Smooth muscle cell (in vitro differentiated cells): Measurements from ENCODE around the gene CBFB. TPM values are rescaled to one million over a fixed set of nuclear protein-coding genes. Genes with fewer than 3 reads are reported as not detected.
A peak's percentile ranks its signal among the peaks of the same experiment; 100 is the strongest.

Experiments used
- DNase-seq: peaks from one replicate; lab custom pipeline; 2025; ENCODE audit not compliant: unreplicated experiment; lab: John Stamatoyannopoulos, UW
- H2AFZ ChIP-seq: fragments of 200-600 bp; sonication (generic); 2 replicates; pipeline ENCODE4 v1.6.0; 2016; ENCODE audit warnings: antibody characterized with exemption, low read depth, mild to moderate bottlenecking
- H3F3A ChIP-seq: fragments of 200-600 bp; sonication (generic); 2 replicates; pipeline ENCODE4 v1.6.0; 2017; ENCODE audit warnings: antibody characterized with exemption, low read depth
- H3K27ac ChIP-seq: fragments of 200-600 bp; sonication (generic); 2 replicates; pipeline ENCODE4 v1.5.1; 2016; ENCODE audit warnings: low read depth, mild to moderate bottlenecking
- H3K27me3 ChIP-seq: fragments of 200-600 bp; sonication (generic); 2 replicates; pipeline ENCODE4 v1.6.1; 2016; ENCODE audit warnings: low read depth, mild to moderate bottlenecking
- H3K36me3 ChIP-seq: fragments of 200-600 bp; sonication (generic); 2 replicates; pipeline ENCODE4 v1.5.1; 2016; ENCODE audit warnings: low read depth
- H3K4me1 ChIP-seq: fragments of 200-600 bp; sonication (generic); 2 replicates; pipeline ENCODE4 v1.5.1; 2016; ENCODE audit warnings: low read depth
- H3K4me2 ChIP-seq: fragments of 200-600 bp; sonication (generic); 2 replicates; pipeline ENCODE4 v1.6.0; 2016; ENCODE audit warnings: mild to moderate bottlenecking
- H3K4me3 ChIP-seq: fragments of 200-600 bp; sonication (generic); 2 replicates; pipeline ENCODE4 v1.5.1; 2016; ENCODE audit warnings: mild to moderate bottlenecking
- H3K79me2 ChIP-seq: fragments of 200-600 bp; sonication (generic); 2 replicates; pipeline ENCODE4 v1.6.0; 2016; ENCODE audit warnings: low read depth, mild to moderate bottlenecking
- H3K9ac ChIP-seq: fragments of 200-600 bp; sonication (generic); 2 replicates; pipeline ENCODE4 v1.6.0; 2016; ENCODE audit warnings: low read depth
- H3K9me3 ChIP-seq: fragments of 200-600 bp; sonication (generic); replicated peaks from 2 replicates; pipeline ENCODE4 v1.5.1; 2016; ENCODE audit warnings: low read depth
- H4K20me1 ChIP-seq: fragments of 200-600 bp; sonication (generic); 2 replicates; pipeline ENCODE4 v1.6.0; 2016; ENCODE audit warnings: low read depth
- WGBS: methylation state at CpG from one replicate; pipeline ENCODE4 v1.1.7; 2016; ENCODE audit warnings: low lambda C conversion rate; 5-methylcytosine and 5-hydroxymethylcytosine counted together
- polyA plus RNA-seq: library from polyadenylated mRNA; unstranded; fragments of >200 nt; fragmentation: Nextera tagmentation; extraction: Ambion mirVana; gene quantifications from 2 replicates; pipeline ENCODE4 v1.2.1, GENCODE V29; 2016
- total RNA-seq: library from RNA; depleted of rRNA; stranded (reverse); fragments of >200 nt; gene quantifications from 2 replicates; pipeline ENCODE4 v1.2.3, GENCODE V29; 2014
- TF ChIP-seq, protein P1 (sequence below): fragments of 200-600 bp; sonication (generic); IDR thresholded peaks from 2 replicates; pipeline ENCODE4 v1.5.1; 2017; ENCODE audit warnings: borderline replicate concordance, mild to moderate bottlenecking, antibody characterized with exemption; ENCODE audit not compliant: insufficient read depth, poor library complexity, severe bottlenecking

The CBFB gene
- total and polyA plus RNA-seq, 2 experiments from 2014 or later = 40.2 to 41.1 TPM

- H3K9me3 ChIP-seq = no peaks in the 10 kb centered on the region
- no peak for DNase-seq
- H2AFZ ChIP-seq = no peak overlapping the region
- WGBS = 38% methylated on average over 4 of the region's 4 CpGs
- H3K4me2 ChIP-seq = peak overlapping the region; percentile 56
- peaks cover 18% of the 10 kb centered on the region for H3F3A ChIP-seq
- H3K36me3 ChIP-seq = no peaks in the 10 kb centered on the region
- H4K20me1 ChIP-seq = peaks cover 13% of the 10 kb centered on the region
- peak overlapping the region; percentile 81 for H3K27ac ChIP-seq
- TF ChIP-seq, protein P1, sequence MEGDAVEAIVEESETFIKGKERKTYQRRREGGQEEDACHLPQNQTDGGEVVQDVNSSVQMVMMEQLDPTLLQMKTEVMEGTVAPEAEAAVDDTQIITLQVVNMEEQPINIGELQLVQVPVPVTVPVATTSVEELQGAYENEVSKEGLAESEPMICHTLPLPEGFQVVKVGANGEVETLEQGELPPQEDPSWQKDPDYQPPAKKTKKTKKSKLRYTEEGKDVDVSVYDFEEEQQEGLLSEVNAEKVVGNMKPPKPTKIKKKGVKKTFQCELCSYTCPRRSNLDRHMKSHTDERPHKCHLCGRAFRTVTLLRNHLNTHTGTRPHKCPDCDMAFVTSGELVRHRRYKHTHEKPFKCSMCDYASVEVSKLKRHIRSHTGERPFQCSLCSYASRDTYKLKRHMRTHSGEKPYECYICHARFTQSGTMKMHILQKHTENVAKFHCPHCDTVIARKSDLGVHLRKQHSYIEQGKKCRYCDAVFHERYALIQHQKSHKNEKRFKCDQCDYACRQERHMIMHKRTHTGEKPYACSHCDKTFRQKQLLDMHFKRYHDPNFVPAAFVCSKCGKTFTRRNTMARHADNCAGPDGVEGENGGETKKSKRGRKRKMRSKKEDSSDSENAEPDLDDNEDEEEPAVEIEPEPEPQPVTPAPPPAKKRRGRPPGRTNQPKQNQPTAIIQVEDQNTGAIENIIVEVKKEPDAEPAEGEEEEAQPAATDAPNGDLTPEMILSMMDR = no peak
- no peak overlapping the region for H3K9ac ChIP-seq
- no peaks in the 10 kb centered on the region for H3K27me3 ChIP-seq
- H3K4me3 ChIP-seq = no peak overlapping the region
- H3K79me2 ChIP-seq = no peaks in the 10 kb centered on the region
- peaks cover 5% of the 10 kb centered on the region for H3K4me1 ChIP-seq
Measured at GRCh38 chr16:67101311-67102082, 72.5 kb downstream of the CBFB start.

GRCh38 chr16:67104061-67104460 is 75.1 kb downstream of the CBFB start:
- DNase-seq = no peak
- WGBS = 78% methylated on average over 4 of the region's 4 CpGs
- TF ChIP-seq, protein P1 = peak; percentile 41

DNA sequence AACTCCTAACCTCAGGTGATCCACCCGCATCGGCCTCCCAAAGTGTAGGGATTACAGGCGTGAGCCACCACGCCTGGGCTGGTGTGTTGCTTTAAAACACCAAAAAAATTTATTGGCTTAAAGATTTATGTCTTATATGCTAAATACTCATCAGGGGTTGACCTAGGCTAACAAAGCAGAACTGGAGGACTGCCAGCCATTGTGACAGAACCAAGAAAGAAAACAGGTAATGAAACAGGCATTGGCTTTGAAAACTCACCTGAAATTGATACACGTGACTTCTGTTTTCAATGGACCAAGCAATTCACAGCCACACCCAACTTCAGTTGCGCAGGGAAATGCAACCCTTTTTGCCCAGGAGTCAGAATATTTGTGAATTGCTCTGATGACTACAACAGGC is 75.9 kb downstream of the CBFB start:
- Histone ChIP-seq H3K4me1 (peaks cover 8% of the 10 kb centered on the region), H2AFZ (no peak overlapping the region), H3F3A (peaks cover 10% of the 10 kb centered on the region), H4K20me1 (peaks cover 13% of the 10 kb centered on the region), H3K9me3 (no peaks in the 10 kb centered on the region), H3K79me2 (peaks cover under 1% of the 10 kb centered on the region), H3K36me3 (no peaks in the 10 kb centered on the region), H3K4me2 (no peak overlapping the region), H3K4me3 (no peak overlapping the region), H3K27ac (no peak overlapping the region), H3K27me3 (no peaks in the 10 kb centered on the region), H3K9ac (no peak overlapping the region)
- no peak for DNase-seq
- TF ChIP-seq, protein P1 = no peak
- 96% methylated on average over 6 of the region's 6 CpGs for WGBS

More at GRCh38 chr16:67104061-67104460, 75.1 kb downstream of the CBFB start:
- no peaks in the 10 kb centered on the region for H3K79me2 ChIP-seq
- H3K4me3 ChIP-seq = no peak overlapping the region
- peaks cover 5% of the 10 kb centered on the region for H3K4me1 ChIP-seq
- no peak overlapping the region for H3K4me2 ChIP-seq
- H3K27ac ChIP-seq = no peak overlapping the region
- H4K20me1 ChIP-seq = peaks cover 13% of the 10 kb centered on the region
- no peak overlapping the region for H2AFZ ChIP-seq
- no peak overlapping the region for H3K9ac ChIP-seq
- H3K36me3 ChIP-seq = no peaks in the 10 kb centered on the region
- H3K27me3 ChIP-seq = no peaks in the 10 kb centered on the region
- peaks cover 17% of the 10 kb centered on the region for H3F3A ChIP-seq
- H3K9me3 ChIP-seq = no peaks in the 10 kb centered on the region

GRCh38 chr16:67105246-67105645 is 76.3 kb downstream of the CBFB start:
- Histone ChIP-seq H3K27me3 (no peaks in the 10 kb centered on the region), H3K9me3 (no peaks in the 10 kb centered on the region), H2AFZ (no peak overlapping the region), H3K4me2 (no peak overlapping the region), H3K4me3 (no peak overlapping the region), H3K4me1 (peaks cover 8% of the 10 kb centered on the region), H4K20me1 (peaks cover 13% of the 10 kb centered on the region), H3K27ac (no peak overlapping the region), H3K36me3 (no peaks in the 10 kb centered on the region), H3K9ac (no peak overlapping the region), H3K79me2 (peaks cover 4% of the 10 kb centered on the region), H3F3A (peaks cover 10% of the 10 kb centered on the region)
- TF ChIP-seq, protein P1 = no peak
- DNase-seq = no peak
- WGBS = 95% methylated on average over 2 of the region's 2 CpGs
